Karpas-422 (cell line): ENCODE results near the gene KCNQ1. TPM values are rescaled to one million over a fixed set of nuclear protein-coding genes. Genes with fewer than 3 reads are reported as not detected.
A peak's percentile ranks its signal among the peaks of the same experiment; 100 is the strongest.

ENCODE experiments used
- DNase-seq: peaks from one replicate; pipeline ENCODE4 v3.0.0-alpha.2; 2015
- H2AFZ ChIP-seq: fragments of 200-600 bp; sonication (generic); 2 replicates; pipeline ENCODE4 v1.6.1; 2014; ENCODE audit warnings: antibody characterized with exemption, low read length, mixed read lengths
- H3K27ac ChIP-seq: fragments of 200-600 bp; sonication (generic); 2 replicates; pipeline ENCODE4 v1.5.1; 2014; ENCODE audit warnings: mild to moderate bottlenecking, low read length, moderate library complexity
- H3K27me3 ChIP-seq: fragments of 200-600 bp; sonication (generic); 2 replicates; pipeline ENCODE4 v1.6.1; 2014; ENCODE audit warnings: low read length, mixed read lengths
- H3K36me3 ChIP-seq: fragments of 200-600 bp; sonication (generic); 2 replicates; pipeline ENCODE4 v1.6.1; 2014; ENCODE audit warnings: low read length, mixed read lengths; ENCODE audit not compliant: insufficient read depth
- H3K4me1 ChIP-seq: fragments of 200-600 bp; sonication (generic); 2 replicates; pipeline ENCODE4 v1.6.1; 2014; ENCODE audit warnings: mild to moderate bottlenecking, low read length, mixed read lengths
- H3K4me2 ChIP-seq: fragments of 200-600 bp; sonication (generic); 2 replicates; pipeline ENCODE4 v1.6.1; 2014; ENCODE audit warnings: low read length, low read depth, mild to moderate bottlenecking; ENCODE audit not compliant: poor library complexity, severe bottlenecking
- H3K4me3 ChIP-seq: fragments of 200-600 bp; sonication (generic); 2 replicates; pipeline ENCODE4 v1.5.1; 2014; ENCODE audit warnings: mild to moderate bottlenecking, antibody characterized with exemption, low read length, mixed read lengths
- H3K79me2 ChIP-seq: fragments of 200-600 bp; sonication (generic); 2 replicates; pipeline ENCODE4 v1.6.1; 2014; ENCODE audit warnings: mild to moderate bottlenecking, low read length, mixed read lengths
- H3K9ac ChIP-seq: fragments of 200-600 bp; sonication (generic); 2 replicates; pipeline ENCODE4 v1.6.0; 2014; ENCODE audit warnings: low read length
- H3K9me2 ChIP-seq: fragments of 200-600 bp; sonication (generic), shearing (Covaris generic); replicated peaks from 2 replicates; pipeline ENCODE4 v1.6.0; 2014; ENCODE audit warnings: mild to moderate bottlenecking, low read length, moderate library complexity; ENCODE audit not compliant: insufficient read depth
- H3K9me3 ChIP-seq: fragments of 300-700, 200-600 bp; sonication (generic); 2 replicates; pipeline ENCODE4 v1.6.1; 2014; ENCODE audit warnings: low read length, mixed read lengths
- H4K20me1 ChIP-seq: fragments of 200-600 bp; sonication (generic); 2 replicates; pipeline ENCODE4 v1.6.1; 2014; ENCODE audit warnings: mild to moderate bottlenecking, antibody characterized with exemption, low read length, low read depth; ENCODE audit not compliant: insufficient read depth
- total RNA-seq: library from RNA; depleted of rRNA; stranded (reverse); fragments of >200 nt; shearing (Covaris generic); gene quantifications from 2 replicates; pipeline ENCODE4 v1.2.3, GENCODE V29; 2014; ENCODE audit warnings: low replicate concordance

KCNQ1 gene
- total RNA-seq, 1 experiment from 2014 or later = not detected

DNA sequence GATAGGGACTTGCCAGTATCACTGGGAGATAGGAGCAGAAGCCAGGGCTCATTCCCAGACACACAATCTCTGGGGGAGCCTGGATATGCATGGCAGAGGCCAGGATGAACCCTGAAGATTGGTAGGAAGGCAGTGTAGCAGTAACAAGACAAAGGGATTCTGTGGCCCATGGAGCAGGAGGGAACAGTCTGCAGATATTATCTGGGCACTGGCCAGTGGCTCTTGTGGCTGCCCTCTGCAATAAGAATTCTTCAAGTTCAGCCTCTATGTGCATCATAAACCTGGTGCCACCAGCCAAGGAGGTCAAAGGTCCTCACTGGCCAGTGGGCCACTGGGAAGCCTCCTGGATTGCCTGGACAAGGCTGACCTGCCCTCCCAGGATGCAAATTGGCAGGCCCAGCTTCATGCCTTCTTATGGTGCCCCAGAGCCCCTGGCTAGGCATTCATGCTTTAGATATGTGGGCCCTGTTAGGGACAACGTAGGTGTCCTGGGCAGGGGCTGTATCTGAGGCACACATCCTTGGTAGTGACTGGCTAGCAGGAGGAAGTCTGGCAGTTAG lies 225.8 kb downstream of the KCNQ1 start:
- Histone ChIP-seq H3K9me2 (no peaks in the 10 kb centered on the region), H3K9ac (no peak overlapping the region), H3K36me3 (no peaks in the 10 kb centered on the region), H3K4me1 (no peaks in the 10 kb centered on the region), H2AFZ (no peak overlapping the region), H3K9me3 (no peaks in the 10 kb centered on the region), H3K4me3 (no peak overlapping the region), H3K4me2 (no peak overlapping the region), H3K27ac (no peak overlapping the region), H3K27me3 (no peaks in the 10 kb centered on the region), H3K79me2 (peaks cover 26% of the 10 kb centered on the region; the same call in 1 of the 2 replicates), H4K20me1 (no peaks in the 10 kb centered on the region)
- DNase-seq = no peak

DNA sequence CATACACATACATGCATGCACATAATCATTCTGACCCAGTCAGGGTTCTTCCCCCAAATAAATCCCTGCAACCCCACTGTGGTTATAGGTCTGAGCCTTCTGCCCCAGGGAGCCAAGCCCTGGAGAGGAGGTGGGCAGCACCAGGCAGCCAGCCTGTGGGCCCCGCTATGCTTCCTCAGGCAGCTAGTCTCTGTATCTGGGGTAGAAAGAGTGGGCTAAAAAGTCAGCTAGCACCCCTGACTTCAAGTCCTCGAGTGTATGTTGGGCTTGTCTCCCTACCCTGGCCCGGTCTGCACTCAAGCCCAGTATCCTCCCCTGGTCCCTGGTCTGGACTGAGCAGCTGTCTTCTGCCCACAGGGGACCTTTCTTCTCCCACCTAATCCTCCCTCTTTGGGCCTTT lies 226.9 kb downstream of the KCNQ1 start:
- no peak overlapping the region for H3K9ac ChIP-seq
- no peaks in the 10 kb centered on the region for H4K20me1 ChIP-seq

DNA sequence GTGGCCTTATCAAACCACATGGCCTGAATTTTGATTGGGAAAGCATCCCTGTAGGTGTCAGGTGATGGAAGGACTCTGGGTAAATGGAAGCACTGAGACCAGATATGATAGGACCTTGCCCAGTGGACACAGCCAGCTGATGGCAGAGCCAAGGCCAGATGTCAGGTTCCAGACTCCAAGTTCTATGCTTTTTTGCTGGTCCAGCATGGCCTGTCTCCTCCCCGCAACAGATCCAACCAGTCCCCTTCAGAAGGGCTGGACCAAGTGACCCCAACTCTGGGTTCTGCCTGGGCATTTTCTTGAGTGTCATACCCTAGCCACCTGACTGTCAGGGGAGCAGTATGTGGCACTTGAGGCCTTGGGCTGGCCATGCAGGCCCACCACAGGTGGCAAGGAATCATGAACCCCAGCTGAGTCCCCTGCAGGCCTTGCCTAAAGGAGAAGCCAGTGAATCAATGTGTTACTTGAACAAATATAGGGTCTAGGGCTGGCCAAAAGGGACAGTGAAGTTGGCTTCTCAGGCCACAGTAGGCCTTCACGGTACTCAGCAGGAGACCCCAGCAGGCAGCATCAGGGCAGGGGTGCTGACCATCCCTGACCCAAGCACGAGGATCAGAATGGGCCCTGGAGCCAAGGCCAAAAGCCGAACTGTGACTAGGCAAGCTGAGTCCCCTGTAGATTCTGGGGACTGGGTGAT lies 227.9 kb downstream of the KCNQ1 start:
- DNase-seq = no peak
- Histone ChIP-seq H2AFZ (no peak overlapping the region), H3K4me1 (peaks cover 11% of the 10 kb centered on the region), H3K27ac (no peak overlapping the region), H3K9me3 (no peaks in the 10 kb centered on the region), H3K4me2 (no peak overlapping the region), H3K9ac (no peak overlapping the region), H3K27me3 (no peaks in the 10 kb centered on the region), H3K36me3 (no peaks in the 10 kb centered on the region), H3K9me2 (no peaks in the 10 kb centered on the region), H3K4me3 (no peak overlapping the region), H3K79me2 (peaks cover 46% of the 10 kb centered on the region), H4K20me1 (no peaks in the 10 kb centered on the region)

More for the DNA sequence above, 226.9 kb downstream of the KCNQ1 start:
- peaks cover 2% of the 10 kb centered on the region for H3K4me1 ChIP-seq
- H2AFZ ChIP-seq = no peak overlapping the region
- peaks cover 37% of the 10 kb centered on the region for H3K79me2 ChIP-seq
- H3K4me3 ChIP-seq = no peak overlapping the region
- H3K36me3 ChIP-seq = no peaks in the 10 kb centered on the region
- no peaks in the 10 kb centered on the region for H3K9me2 ChIP-seq
- no peaks in the 10 kb centered on the region for H3K27me3 ChIP-seq
- H3K4me2 ChIP-seq = no peak overlapping the region
- DNase-seq = no peak
- no peak overlapping the region for H3K27ac ChIP-seq
- H3K9me3 ChIP-seq = no peaks in the 10 kb centered on the region

DNA sequence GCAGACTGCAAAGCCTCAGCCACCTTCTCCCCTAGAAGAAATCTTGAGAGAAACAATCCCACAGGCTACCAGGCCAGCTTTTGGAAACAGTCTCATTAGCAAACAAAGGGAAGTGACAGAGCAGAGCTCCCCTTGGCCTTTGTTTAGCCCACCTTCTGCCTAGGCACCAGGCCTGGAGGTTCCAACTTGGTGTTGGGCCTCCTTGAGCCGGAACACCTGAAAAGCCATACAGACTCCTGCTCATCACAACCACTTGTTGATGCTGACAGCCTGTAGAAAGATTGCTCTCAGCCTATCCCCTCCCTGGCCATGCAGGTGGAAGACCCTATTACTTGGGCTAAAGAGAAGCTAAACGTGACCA lies 228.4 kb downstream of the KCNQ1 start:
- no peak for DNase-seq
- Histone ChIP-seq H3K36me3 (no peaks in the 10 kb centered on the region), H3K27me3 (no peaks in the 10 kb centered on the region), H3K4me1 (peaks cover 16% of the 10 kb centered on the region), H3K9me2 (no peaks in the 10 kb centered on the region), H3K9ac (no peak overlapping the region), H3K79me2 (peaks cover 50% of the 10 kb centered on the region), H4K20me1 (no peaks in the 10 kb centered on the region), H2AFZ (no peak overlapping the region), H3K9me3 (no peaks in the 10 kb centered on the region), H3K4me3 (no peak overlapping the region), H3K27ac (no peak overlapping the region), H3K4me2 (no peak overlapping the region)

DNA sequence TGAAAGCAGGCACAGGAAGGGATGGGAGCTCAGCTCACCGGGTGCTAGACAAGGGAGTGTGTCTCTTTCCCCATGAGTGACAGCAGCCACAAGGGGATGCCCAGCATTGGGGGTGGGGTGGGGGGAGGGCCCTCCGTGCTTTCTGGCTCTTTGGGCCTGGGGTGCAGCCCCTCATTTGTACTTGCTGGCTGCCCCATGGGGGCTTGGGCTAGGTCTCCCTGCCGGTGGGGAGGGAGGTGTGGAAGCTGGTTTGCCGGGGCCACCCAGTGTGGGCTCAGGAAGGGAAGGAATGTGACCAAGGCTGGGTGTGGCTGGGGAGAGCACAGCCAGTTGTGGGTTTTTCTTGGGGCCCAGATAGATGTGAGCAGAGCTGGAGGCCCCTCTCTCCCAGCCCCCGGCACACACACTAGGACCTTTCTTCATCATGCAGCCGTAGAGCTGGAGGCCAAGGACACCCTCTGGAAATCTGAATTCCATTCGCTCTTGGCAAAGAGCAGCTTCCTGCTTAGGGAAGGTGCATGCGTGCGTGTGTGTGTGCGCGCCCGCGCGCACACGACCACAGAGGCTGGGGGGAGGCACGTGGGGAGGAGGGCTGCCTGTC lies 229.2 kb downstream of the KCNQ1 start:
- H3K27me3 ChIP-seq = no peaks in the 10 kb centered on the region
- peaks cover 57% of the 10 kb centered on the region for H3K79me2 ChIP-seq
- no peak for DNase-seq
- no peaks in the 10 kb centered on the region for H3K9me3 ChIP-seq
- no peaks in the 10 kb centered on the region for H3K36me3 ChIP-seq
- H3K9ac ChIP-seq = no peak overlapping the region
- H3K4me1 ChIP-seq = peaks cover 24% of the 10 kb centered on the region
- H4K20me1 ChIP-seq = no peaks in the 10 kb centered on the region
- H2AFZ ChIP-seq = no peak overlapping the region
- no peaks in the 10 kb centered on the region for H3K9me2 ChIP-seq
- no peak overlapping the region for H3K4me3 ChIP-seq
- no peak overlapping the region for H3K4me2 ChIP-seq
- H3K27ac ChIP-seq = no peak overlapping the region

DNA sequence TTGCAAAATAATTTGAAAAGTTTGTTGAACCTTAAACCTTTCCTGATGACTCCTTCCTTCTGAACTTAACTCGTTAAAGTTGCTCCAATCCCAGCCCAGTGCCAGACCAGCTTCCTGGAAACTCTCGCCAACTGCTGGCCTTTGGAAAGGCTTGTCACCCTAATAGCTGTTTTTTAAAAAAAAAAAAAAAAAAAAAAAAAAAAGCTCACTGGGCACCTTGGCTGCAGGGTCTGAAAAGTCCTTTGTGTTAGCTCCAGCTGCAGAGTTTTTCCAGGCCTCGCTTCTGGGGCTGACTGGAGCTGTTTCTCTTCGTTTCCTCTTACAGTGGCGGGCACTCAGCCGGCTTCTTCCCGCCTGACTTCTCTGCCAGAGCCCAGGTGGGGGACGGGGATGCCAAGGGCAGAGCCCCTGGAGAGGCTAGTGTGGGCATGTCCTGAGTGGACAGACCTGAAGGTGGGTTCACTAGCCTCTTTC lies 229.9 kb downstream of the KCNQ1 start:
- H3K36me3 ChIP-seq = no peaks in the 10 kb centered on the region
- H3K9me2 ChIP-seq = no peaks in the 10 kb centered on the region
- DNase-seq = no peak
- H3K9ac ChIP-seq = no peak overlapping the region
- no peak overlapping the region for H3K27ac ChIP-seq
- H4K20me1 ChIP-seq = no peaks in the 10 kb centered on the region
- H3K4me2 ChIP-seq = no peak overlapping the region
- H3K4me3 ChIP-seq = no peak overlapping the region
- peaks cover 64% of the 10 kb centered on the region for H3K79me2 ChIP-seq
- H2AFZ ChIP-seq = no peak overlapping the region
- no peaks in the 10 kb centered on the region for H3K9me3 ChIP-seq
- peaks cover 26% of the 10 kb centered on the region for H3K4me1 ChIP-seq
- no peaks in the 10 kb centered on the region for H3K27me3 ChIP-seq

DNA sequence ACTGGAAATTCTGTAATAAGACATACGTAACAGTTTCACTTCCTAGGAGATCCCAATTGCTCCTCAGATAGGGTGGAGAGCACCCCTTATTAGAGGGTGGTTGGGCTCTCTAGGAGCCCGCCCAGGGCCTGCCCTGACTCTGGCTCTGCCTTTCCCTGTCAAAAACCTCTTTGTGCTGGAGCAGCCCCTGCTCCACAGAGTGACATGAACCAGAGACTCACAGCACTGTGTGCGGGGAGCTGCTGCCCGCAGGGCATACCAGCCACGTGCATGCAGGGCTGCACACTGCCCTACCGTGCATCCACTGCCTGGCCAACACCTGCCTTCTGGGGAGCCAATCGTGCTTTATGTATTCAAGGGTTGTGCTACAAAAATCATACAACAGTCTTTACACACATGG lies 230.7 kb downstream of the KCNQ1 start:
- H3K79me2 ChIP-seq = peaks cover 68% of the 10 kb centered on the region
- H3K36me3 ChIP-seq = no peaks in the 10 kb centered on the region
- H3K27ac ChIP-seq = no peak overlapping the region
- no peak overlapping the region for H3K4me3 ChIP-seq
- no peaks in the 10 kb centered on the region for H3K9me3 ChIP-seq
- no peak overlapping the region for H3K4me2 ChIP-seq
- H4K20me1 ChIP-seq = no peaks in the 10 kb centered on the region
- H3K27me3 ChIP-seq = no peaks in the 10 kb centered on the region
- no peak overlapping the region for H2AFZ ChIP-seq
- H3K9me2 ChIP-seq = no peaks in the 10 kb centered on the region
- DNase-seq = no peak
- no peak overlapping the region for H3K9ac ChIP-seq
- peaks cover 26% of the 10 kb centered on the region for H3K4me1 ChIP-seq

DNA sequence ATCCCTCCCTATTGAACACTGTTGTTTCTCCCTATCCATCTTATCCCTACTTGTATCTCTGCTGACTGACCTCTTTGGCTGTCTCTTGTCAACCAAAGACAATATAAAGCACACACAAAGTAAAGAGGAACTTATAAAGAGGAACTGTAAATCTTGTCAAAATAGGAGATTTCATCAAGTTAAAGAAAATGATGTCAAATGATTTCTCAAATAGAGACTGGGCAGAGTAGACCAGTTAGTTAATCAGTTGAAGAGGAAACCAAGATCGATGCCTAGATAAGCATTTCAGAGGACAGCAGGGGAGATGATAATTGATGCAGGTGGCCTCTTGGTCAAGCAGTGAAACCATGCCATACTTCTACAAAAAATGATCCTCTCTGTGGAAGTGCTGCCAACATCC lies 232.3 kb downstream of the KCNQ1 start:
- H3K9me2 ChIP-seq = no peaks in the 10 kb centered on the region
- DNase-seq = peak; percentile 53
- H3K9me3 ChIP-seq = no peaks in the 10 kb centered on the region
- H3K27ac ChIP-seq = 0 out of 2 replicates have a peak overlapping the region, but pooled peaks have one; percentile 16
- H3K4me1 ChIP-seq = peaks cover 41% of the 10 kb centered on the region
- H3K27me3 ChIP-seq = no peaks in the 10 kb centered on the region
- H4K20me1 ChIP-seq = no peaks in the 10 kb centered on the region
- H3K4me2 ChIP-seq = no peak overlapping the region
- H2AFZ ChIP-seq = no peak overlapping the region
- no peaks in the 10 kb centered on the region for H3K36me3 ChIP-seq
- H3K9ac ChIP-seq = no peak overlapping the region
- no peak overlapping the region for H3K4me3 ChIP-seq
- peaks cover 77% of the 10 kb centered on the region for H3K79me2 ChIP-seq
